GM23338 (cell line): ENCODE data around the gene MTMR3. TPM values are rescaled to one million over a fixed set of nuclear protein-coding genes. Genes with fewer than 3 reads are reported as not detected.

ENCODE experiments used
- ATAC-seq: fragments of 200-7000 bp; cut with Tn5 transposase; 3 replicates; pipeline ENCODE4 v1.9.1; 2020
- DNase-seq: peaks from one replicate; pipeline ENCODE4 v3.0.0-alpha.2; 2015; ENCODE audit warnings: low spot score
- H2AFZ ChIP-seq: fragments of 200-600 bp; sonication (generic); 2 replicates; pipeline ENCODE4 v1.8.0; 2016; ENCODE audit warnings: antibody characterized with exemption, mild to moderate bottlenecking, moderate library complexity
- H3F3A ChIP-seq: fragments of 200-600 bp; sonication (generic); replicated peaks from 2 replicates; pipeline ENCODE4 v1.8.0; 2017; ENCODE audit warnings: antibody characterized with exemption, mixed run types, low read depth
- H3K27ac ChIP-seq: fragments of 200-600 bp; sonication (generic); 2 replicates; pipeline ENCODE4 v1.6.1; 2016; ENCODE audit warnings: low read depth
- H3K27me3 ChIP-seq: fragments of 200-600 bp; sonication (generic); 2 replicates; pipeline ENCODE4 v1.8.0; 2016; ENCODE audit warnings: mild to moderate bottlenecking, mixed run types, moderate library complexity; ENCODE audit not compliant: insufficient read depth
- H3K36me3 ChIP-seq: fragments of 200-600 bp; sonication (generic); 2 replicates; pipeline ENCODE4 v1.8.0; 2016; ENCODE audit warnings: mild to moderate bottlenecking; ENCODE audit not compliant: insufficient read depth
- H3K4me1 ChIP-seq: fragments of 200-600 bp; sonication (generic); 2 replicates; pipeline ENCODE4 v1.8.0; 2016; ENCODE audit warnings: mild to moderate bottlenecking, moderate library complexity; ENCODE audit not compliant: insufficient read depth
- H3K4me2 ChIP-seq: fragments of 200-600 bp; sonication (generic); 2 replicates; pipeline ENCODE4 v1.7.1; 2017; ENCODE audit warnings: mixed run types
- H3K4me3 ChIP-seq: fragments of 200-600 bp; sonication (generic); 2 replicates; pipeline ENCODE4 v1.6.1; 2016; ENCODE audit warnings: mixed run types
- H3K79me2 ChIP-seq: fragments of 200-600 bp; sonication (generic); replicated peaks from 2 replicates; pipeline ENCODE4 v1.8.0; 2017; ENCODE audit warnings: mild to moderate bottlenecking; ENCODE audit not compliant: insufficient read depth
- H3K9me2 ChIP-seq: fragments of 200-600 bp; sonication (generic); 2 replicates; pipeline ENCODE4 v1.8.0; 2017; ENCODE audit not compliant: insufficient read depth
- H4K20me1 ChIP-seq: fragments of 200-600 bp; sonication (generic); replicated peaks from 2 replicates; pipeline ENCODE4 v1.8.0; 2017; ENCODE audit warnings: mild to moderate bottlenecking; ENCODE audit not compliant: insufficient read depth
- H3K27ac Mint-ChIP-seq: 2 replicates; pipeline ENCODE4 v1.8.0; 2020; ENCODE audit warnings: inconsistent platforms, mild to moderate bottlenecking, moderate library complexity, mixed read lengths
- H3K27me3 Mint-ChIP-seq: 3 replicates; pipeline ENCODE4 v1.8.0; 2022; ENCODE audit warnings: low read depth, mild to moderate bottlenecking, moderate library complexity, mixed read lengths, inconsistent platforms; ENCODE audit not compliant: insufficient read depth, poor library complexity
- H3K36me3 Mint-ChIP-seq: 3 replicates; pipeline ENCODE4 v1.8.0; 2021; ENCODE audit warnings: low read depth, mild to moderate bottlenecking, inconsistent platforms, moderate library complexity, mixed read lengths
- H3K4me1 Mint-ChIP-seq: 3 replicates; pipeline ENCODE4 v1.8.0; 2020; ENCODE audit warnings: mild to moderate bottlenecking, inconsistent platforms, mixed read lengths
- H3K4me3 Mint-ChIP-seq: 3 replicates; pipeline ENCODE4 v1.8.0; 2021; ENCODE audit warnings: moderate library complexity, mild to moderate bottlenecking, inconsistent platforms, mixed read lengths
- H3K9me3 Mint-ChIP-seq: 3 replicates; pipeline ENCODE4 v1.8.0; 2020; ENCODE audit warnings: moderate library complexity, mild to moderate bottlenecking, inconsistent platforms, mixed read lengths
- EZH2phosphoT487 ChIP-seq: fragments of 200-600 bp; sonication (generic); IDR thresholded peaks from one replicate; pipeline ENCODE4 v1.8.1; 2018; ENCODE audit warnings: antibody characterized with exemption; ENCODE audit not compliant: unreplicated experiment
- JUNB ChIP-seq: IDR thresholded peaks from one replicate; pipeline ENCODE4 v1.6.1; 2016; ENCODE audit warnings: antibody characterized with exemption; ENCODE audit not compliant: unreplicated experiment
- POLR2AphosphoS5 ChIP-seq: IDR thresholded peaks from 2 replicates; pipeline ENCODE4 v1.6.1; 2016; ENCODE audit warnings: antibody characterized with exemption, low read depth
- ZNF114 ChIP-seq: fragments of 250-450 bp; sonication (Bioruptor Pico); IDR thresholded peaks from 2 replicates; pipeline ENCODE4 v1.5.0; 2020; ENCODE audit warnings: mild to moderate bottlenecking, moderate library complexity
- ZNF331 ChIP-seq: fragments of 250-450 bp; sonication (Bioruptor Pico); IDR thresholded peaks from 2 replicates; pipeline ENCODE4 v1.5.0; 2020; ENCODE audit warnings: low read depth, mild to moderate bottlenecking, moderate library complexity
- ZNF462 ChIP-seq: fragments of 250-450 bp; sonication (Bioruptor Pico); IDR thresholded peaks from 2 replicates; pipeline ENCODE4 v1.5.0; 2020; ENCODE audit warnings: mild to moderate bottlenecking, moderate library complexity
- polyA plus RNA-seq: library from polyadenylated mRNA; unstranded; fragments of >200 nt; fragmentation: Nextera tagmentation; extraction: Ambion mirVana; gene quantifications from 2 replicates; pipeline ENCODE4 v1.2.1, GENCODE V29; 2016
- total RNA-seq: library from RNA; depleted of rRNA; stranded (reverse); fragments of >200 nt; shearing (Covaris generic); gene quantifications from 2 replicates; pipeline ENCODE4 v1.2.3, GENCODE V29; 2014
- TF ChIP-seq, protein P1 (sequence below): IDR thresholded peaks from 2 replicates; pipeline ENCODE4 v1.6.1; 2016; ENCODE audit warnings: antibody characterized with exemption
- TF ChIP-seq, protein P2 (sequence below): IDR thresholded peaks from one replicate; pipeline ENCODE4 v1.6.1; 2018; ENCODE audit warnings: antibody characterized with exemption; ENCODE audit not compliant: unreplicated experiment

Gene MTMR3
- total and polyA plus RNA-seq, 2 experiments from 2014 or later = 5.2 to 27.4 TPM

GRCh38 chr22:29890760-29891159, 7.8 kb downstream of the MTMR3 start (continued):
- TF ChIP-seq EZH2phosphoT487 = no peak
- no peak for TF ChIP-seq ZNF114 (CRISPR knock-in tag)
- TF ChIP-seq, protein P1, sequence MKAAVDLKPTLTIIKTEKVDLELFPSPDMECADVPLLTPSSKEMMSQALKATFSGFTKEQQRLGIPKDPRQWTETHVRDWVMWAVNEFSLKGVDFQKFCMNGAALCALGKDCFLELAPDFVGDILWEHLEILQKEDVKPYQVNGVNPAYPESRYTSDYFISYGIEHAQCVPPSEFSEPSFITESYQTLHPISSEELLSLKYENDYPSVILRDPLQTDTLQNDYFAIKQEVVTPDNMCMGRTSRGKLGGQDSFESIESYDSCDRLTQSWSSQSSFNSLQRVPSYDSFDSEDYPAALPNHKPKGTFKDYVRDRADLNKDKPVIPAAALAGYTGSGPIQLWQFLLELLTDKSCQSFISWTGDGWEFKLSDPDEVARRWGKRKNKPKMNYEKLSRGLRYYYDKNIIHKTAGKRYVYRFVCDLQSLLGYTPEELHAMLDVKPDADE = no peak
- no peak for TF ChIP-seq JUNB

- Histone ChIP-seq H3K27ac (no peak overlapping the region), H3F3A (no peaks in the 10 kb centered on the region), H3K4me3 (no peak overlapping the region), H3K9me2 (no peaks in the 10 kb centered on the region), H4K20me1 (peaks cover 14% of the 10 kb centered on the region; the same call in 1 of the 2 replicates), H3K4me2 (no peak overlapping the region), H2AFZ (no peak overlapping the region), H3K4me1 (no peaks in the 10 kb centered on the region), H3K27me3 (no peaks in the 10 kb centered on the region), H3K79me2 (peaks cover 98% of the 10 kb centered on the region), H3K36me3 (no peaks in the 10 kb centered on the region)
- Mint-ChIP-seq H3K4me3 (no peak overlapping the region), H3K27ac (no peak overlapping the region), H3K27me3 (no peaks in the 10 kb centered on the region), H3K36me3 (no peaks in the 10 kb centered on the region), H3K9me3 (no peaks in the 10 kb centered on the region), H3K4me1 (no peaks in the 10 kb centered on the region)
- ATAC-seq (no peak), DNase-seq (no peak)
- TF ChIP-seq, protein P2, sequence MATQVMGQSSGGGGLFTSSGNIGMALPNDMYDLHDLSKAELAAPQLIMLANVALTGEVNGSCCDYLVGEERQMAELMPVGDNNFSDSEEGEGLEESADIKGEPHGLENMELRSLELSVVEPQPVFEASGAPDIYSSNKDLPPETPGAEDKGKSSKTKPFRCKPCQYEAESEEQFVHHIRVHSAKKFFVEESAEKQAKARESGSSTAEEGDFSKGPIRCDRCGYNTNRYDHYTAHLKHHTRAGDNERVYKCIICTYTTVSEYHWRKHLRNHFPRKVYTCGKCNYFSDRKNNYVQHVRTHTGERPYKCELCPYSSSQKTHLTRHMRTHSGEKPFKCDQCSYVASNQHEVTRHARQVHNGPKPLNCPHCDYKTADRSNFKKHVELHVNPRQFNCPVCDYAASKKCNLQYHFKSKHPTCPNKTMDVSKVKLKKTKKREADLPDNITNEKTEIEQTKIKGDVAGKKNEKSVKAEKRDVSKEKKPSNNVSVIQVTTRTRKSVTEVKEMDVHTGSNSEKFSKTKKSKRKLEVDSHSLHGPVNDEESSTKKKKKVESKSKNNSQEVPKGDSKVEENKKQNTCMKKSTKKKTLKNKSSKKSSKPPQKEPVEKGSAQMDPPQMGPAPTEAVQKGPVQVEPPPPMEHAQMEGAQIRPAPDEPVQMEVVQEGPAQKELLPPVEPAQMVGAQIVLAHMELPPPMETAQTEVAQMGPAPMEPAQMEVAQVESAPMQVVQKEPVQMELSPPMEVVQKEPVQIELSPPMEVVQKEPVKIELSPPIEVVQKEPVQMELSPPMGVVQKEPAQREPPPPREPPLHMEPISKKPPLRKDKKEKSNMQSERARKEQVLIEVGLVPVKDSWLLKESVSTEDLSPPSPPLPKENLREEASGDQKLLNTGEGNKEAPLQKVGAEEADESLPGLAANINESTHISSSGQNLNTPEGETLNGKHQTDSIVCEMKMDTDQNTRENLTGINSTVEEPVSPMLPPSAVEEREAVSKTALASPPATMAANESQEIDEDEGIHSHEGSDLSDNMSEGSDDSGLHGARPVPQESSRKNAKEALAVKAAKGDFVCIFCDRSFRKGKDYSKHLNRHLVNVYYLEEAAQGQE = no peak
Measured at GRCh38 chr22:29892315-29893156, 9.6 kb downstream of the MTMR3 start.

DNA sequence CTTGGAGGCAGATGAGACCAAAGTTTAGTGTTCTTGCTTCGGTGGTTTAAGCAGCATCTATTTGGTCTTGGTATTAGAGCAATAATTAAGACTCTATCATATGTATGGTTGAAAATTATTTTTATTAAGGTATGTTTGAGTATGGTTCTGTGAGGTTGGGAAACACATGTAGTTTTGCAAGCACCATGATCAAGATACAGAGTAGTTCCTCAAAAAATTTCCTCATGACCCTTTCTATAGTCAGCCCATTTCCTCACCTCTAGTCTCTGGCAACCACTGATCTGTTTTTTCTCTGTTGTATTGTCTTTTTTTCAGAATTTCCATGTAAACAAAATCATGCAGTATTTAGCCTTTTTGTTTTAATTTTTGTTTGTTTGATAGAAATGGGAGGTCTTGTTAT, 18.4 kb downstream of the MTMR3 start:
- H3F3A ChIP-seq = no peaks in the 10 kb centered on the region
- ATAC-seq (no peak), DNase-seq (no peak)
- H3K4me1 ChIP-seq = no peaks in the 10 kb centered on the region
- H2AFZ ChIP-seq = no peak overlapping the region
- peaks cover 24% of the 10 kb centered on the region for H4K20me1 ChIP-seq
- no peak overlapping the region for H3K27ac ChIP-seq
- Mint-ChIP-seq H3K36me3 (no peaks in the 10 kb centered on the region), H3K4me1 (no peaks in the 10 kb centered on the region), H3K4me3 (no peak overlapping the region), H3K9me3 (no peaks in the 10 kb centered on the region), H3K27me3 (no peaks in the 10 kb centered on the region), H3K27ac (no peak overlapping the region)
- peaks cover 90% of the 10 kb centered on the region for H3K79me2 ChIP-seq
- H3K4me3 ChIP-seq = no peak overlapping the region
- no peak overlapping the region for H3K4me2 ChIP-seq
- no peaks in the 10 kb centered on the region for H3K9me2 ChIP-seq
- H3K36me3 ChIP-seq = no peaks in the 10 kb centered on the region
- no peaks in the 10 kb centered on the region for H3K27me3 ChIP-seq
- TF ChIP-seq POLR2AphosphoS5 (no peak), ZNF462 (no peak), ZNF331 (CRISPR knock-in tag) (no peak)
